ENCODE measurements around the gene KRTAP5-9.
A peak's percentile ranks its signal among the peaks of the same experiment; 100 is the strongest.
"Not testable (repeated sequence)": the region's sequence is repeated elsewhere in the genome, so short reads cannot be mapped to it uniquely, and the experiment has no call there.

KRTAP5-9 gene

DNA sequence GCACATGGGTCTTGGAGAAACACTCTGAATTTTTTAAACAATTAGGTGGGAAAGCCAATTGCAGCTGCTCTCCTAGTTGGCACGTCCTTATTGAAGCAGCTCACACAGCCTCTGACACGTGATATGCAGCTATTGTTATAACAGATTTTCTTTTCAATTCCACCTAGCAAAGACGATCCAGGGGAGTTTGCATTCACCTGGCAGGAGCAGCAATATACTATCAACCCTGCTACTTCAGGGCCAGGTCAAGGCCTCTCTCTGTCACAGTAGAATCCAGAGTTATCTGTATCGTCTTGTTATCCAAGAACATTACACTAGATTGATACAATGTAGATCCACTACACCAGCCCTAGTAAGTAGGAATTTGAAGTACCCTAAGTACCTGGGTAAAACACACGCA, 26.2 kb downstream of the KRTAP5-9 start:
- TF ChIP-seq, protein P1, sequence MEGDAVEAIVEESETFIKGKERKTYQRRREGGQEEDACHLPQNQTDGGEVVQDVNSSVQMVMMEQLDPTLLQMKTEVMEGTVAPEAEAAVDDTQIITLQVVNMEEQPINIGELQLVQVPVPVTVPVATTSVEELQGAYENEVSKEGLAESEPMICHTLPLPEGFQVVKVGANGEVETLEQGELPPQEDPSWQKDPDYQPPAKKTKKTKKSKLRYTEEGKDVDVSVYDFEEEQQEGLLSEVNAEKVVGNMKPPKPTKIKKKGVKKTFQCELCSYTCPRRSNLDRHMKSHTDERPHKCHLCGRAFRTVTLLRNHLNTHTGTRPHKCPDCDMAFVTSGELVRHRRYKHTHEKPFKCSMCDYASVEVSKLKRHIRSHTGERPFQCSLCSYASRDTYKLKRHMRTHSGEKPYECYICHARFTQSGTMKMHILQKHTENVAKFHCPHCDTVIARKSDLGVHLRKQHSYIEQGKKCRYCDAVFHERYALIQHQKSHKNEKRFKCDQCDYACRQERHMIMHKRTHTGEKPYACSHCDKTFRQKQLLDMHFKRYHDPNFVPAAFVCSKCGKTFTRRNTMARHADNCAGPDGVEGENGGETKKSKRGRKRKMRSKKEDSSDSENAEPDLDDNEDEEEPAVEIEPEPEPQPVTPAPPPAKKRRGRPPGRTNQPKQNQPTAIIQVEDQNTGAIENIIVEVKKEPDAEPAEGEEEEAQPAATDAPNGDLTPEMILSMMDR (IDR thresholded peaks at IDR 0.05; ENCODE audit: insufficient read depth, missing control alignments), result no peak
- no peak for FAIRE-seq
- DNase-seq (ENCODE audit: insufficient read length, low spot score), result no peak

DNA sequence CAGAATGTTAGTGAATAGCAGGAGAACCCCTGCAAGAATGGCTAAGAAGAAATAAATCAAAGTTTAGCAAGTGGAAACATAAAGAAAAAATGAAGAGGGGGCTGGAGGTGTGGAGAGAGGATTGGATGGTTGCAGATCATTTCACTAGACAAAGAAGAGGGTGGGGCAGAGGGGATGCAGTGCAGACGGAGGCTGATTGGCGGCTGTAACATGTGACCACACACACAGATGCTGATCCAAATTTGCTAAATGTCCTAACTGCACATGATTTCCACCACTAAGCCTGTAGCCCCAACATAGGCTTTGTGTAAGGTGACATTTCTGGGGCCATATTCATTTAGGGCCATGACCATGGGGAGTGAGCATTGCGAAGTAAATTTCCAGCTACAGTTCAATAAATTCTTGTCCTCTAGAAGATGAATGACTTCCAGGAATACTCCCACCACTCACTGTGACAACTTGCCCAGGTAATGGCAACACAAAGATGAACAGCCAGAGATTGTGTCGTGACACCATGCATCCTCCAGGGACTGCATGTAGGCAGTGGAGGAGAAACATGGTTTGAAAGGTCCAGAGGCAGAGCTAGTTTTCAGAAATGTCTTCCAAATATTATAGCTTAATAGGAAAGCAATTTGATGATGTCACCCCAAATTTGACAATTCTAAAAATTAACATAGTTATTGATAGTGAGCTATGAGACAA, 27.7 kb downstream of the KRTAP5-9 start:
- TF ChIP-seq, protein P1 (IDR thresholded peaks at IDR 0.05; ENCODE audit: insufficient read depth, missing control alignments), result no peak
- FAIRE-seq, result no peak
- no peak for DNase-seq (ENCODE audit: insufficient read length, low spot score)

DNA sequence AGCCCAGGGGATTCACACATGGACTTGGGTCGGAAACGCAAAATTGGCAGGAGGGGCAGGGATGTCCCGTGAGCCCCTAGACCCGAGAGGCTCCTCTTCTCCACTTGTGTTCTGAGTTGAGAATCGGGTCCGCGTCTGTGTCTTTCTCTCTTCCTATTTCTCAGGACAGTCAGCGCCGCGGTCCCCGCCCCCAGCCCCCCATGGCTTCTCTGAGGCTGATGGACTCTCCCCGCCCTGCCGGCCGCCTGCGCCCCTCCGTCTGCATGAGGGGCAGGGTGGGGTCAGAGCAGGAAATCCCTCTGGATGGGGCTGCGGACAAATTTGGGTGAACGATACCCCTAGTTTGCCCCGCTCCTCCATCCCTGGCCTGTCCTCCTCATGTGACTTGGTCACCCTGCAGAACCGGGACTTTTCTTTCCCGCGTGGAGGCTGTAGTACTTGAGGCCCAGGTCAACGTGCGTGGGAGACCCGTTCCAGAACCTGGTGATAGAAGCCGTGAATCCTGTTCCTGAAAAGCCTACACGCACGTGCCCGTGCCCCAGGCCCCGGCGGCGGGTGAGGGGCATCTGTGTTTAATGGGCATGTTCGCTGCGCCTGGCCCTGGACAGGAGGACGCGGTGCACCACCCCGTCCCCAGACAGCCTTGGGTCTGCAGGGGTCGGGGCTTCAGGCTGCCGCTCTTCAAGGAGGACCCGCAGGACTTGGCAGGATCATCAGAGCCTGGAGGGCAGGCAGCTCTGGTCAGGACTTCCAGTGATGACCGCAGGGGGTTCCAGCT, 28.7 kb downstream of the KRTAP5-9 start:
- FAIRE-seq; DNase-seq (ENCODE audit: insufficient read length, low spot score): not testable (repeated sequence)

DNA sequence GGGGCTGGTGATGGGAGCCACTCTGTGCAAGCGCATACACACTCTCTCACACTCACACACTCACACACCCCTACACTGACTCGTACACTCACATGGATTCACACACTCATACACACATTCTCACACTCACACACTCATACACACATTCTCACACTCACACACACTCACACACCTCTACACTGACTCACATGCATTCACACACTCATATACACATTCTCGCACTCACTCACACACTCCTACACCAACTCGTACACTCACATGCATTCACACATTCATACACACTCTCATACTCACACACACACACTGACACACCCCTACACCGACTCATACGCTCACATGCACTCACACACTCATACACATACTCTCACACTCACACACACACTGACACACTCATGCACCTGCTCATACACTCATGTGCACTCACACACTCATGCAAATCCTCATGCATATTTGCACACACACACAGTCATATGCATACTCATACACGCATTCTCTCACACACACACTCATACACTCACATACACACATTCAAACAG, 29.3 kb downstream of the KRTAP5-9 start:
- TF ChIP-seq, protein P1 (IDR thresholded peaks at IDR 0.05; ENCODE audit: insufficient read depth, missing control alignments), result no peak
- no peak for FAIRE-seq
- DNase-seq (ENCODE audit: insufficient read length, low spot score), result no peak

DNA sequence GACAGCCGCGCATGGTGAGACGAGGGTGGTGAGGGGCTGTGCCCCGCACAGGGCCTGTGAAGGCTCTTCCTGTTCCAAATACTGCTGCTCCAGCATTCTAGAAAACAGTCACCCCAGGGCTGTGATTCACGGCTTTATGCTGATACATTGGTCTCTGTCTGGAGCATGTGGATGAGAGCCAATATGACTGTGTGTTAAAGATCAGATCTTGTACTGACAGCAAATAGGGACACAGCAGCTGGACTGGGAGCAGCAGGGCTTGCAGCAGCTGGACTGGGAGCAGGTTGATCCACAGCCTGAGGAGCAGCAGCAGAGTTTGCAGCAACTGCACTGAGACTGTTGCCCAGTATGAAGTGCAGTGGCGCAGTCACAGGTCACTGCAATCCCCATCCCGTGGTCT, 31.3 kb downstream of the KRTAP5-9 start:
- not testable (repeated sequence) for DNase-seq (ENCODE audit: insufficient read length, low spot score); FAIRE-seq

DNA sequence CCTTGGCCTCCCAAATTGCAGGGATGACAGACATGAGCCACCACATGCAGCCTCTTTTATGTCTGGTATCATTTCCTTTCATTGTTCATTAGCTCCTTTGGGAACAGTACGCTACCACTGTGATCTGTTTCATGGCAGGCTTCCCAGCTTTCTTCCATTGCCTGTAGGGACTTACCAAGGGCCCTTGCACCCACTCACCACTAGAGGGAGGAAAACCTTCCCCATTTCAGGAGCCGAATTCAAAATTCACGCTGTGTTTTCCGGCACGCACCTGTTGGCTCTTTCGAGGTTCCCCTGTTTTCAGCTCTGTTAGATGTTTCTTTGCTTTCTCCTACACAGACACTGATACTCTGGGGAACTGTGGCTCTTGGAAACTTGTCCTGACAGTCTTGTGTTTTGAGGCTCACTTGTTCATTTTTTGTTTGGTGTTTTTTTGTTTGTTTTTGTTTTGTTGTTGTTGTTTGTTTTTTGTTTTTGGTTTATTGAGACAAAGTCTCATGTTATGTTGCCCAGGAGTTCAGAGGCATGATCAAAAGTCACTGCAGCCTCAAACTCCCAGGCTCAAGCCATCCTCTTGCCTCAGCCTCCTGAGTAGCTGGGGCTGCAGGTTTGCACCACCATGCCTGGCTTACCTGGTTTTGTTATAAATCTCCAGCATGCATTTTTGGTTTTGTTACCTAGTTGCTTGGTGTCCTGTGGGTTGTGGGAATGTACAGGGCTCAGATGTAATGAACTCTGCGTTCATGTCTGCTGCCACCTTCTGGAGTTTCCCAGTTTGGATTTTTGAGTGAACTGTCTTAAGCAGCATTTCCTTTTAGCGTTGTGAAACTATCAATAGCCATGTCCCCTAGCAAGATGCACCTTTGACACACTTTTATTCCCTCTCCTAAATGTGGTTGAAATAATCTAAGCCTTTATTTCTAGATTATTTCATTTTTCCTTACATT, 32.1 kb downstream of the KRTAP5-9 start:
- no peak for FAIRE-seq
- DNase-seq (ENCODE audit: insufficient read length, low spot score), result no peak

DNA sequence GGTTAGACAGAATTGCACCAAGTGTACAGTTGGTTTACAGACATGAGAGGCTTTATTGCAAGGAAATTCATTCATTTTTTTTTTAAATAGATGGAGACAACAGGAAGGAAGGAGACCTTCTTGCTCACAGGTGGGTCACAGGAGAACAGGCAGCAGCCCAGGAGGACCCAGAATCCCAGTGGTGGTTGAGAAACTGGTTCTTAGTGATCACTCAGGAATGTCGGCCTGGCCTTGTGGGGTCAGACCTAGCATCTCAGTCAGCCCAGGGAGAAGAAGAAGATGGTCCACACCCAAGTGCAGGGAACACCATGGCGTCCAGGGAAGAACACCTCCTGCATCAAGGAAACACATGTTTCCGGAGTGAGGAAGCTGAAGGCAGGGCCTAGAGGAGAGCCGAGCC, 33.6 kb downstream of the KRTAP5-9 start:
- FAIRE-seq (no peak), DNase-seq (ENCODE audit: insufficient read length, low spot score) (no peak)
- TF ChIP-seq, protein P1 (IDR thresholded peaks at IDR 0.05; ENCODE audit: insufficient read depth, missing control alignments), result no peak

More for the DNA sequence above, 32.1 kb downstream of the KRTAP5-9 start:
- TF ChIP-seq, protein P1 (IDR thresholded peaks at IDR 0.05; ENCODE audit: insufficient read depth, missing control alignments), result peak; percentile 60
